Naive thymus-derived CD8-positive, alpha-beta T cell (primary cell): ENCODE results near the gene MLNR. TPM values are rescaled to one million over a fixed set of nuclear protein-coding genes. Genes with fewer than 3 reads are reported as not detected.
A peak's percentile ranks its signal among the peaks of the same experiment; 100 is the strongest.

ENCODE experiments used
- ATAC-seq, 2 donors: fragments of 150-1000 bp; cut with Tn5 transposase in 1 of 2; sonication (Bioruptor Pico), chemical (Tn5 transposase) in 1 of 2; 1 replicate in 1 of 2; 2 replicates in 1 of 2; pipeline ENCODE4 v1.10.0; 2021; ENCODE audit warnings: mild to moderate bottlenecking in 2 of 2, moderate library complexity in 2 of 2
- POLR2A ChIA-PET: fragments of 350-600 bp; sonication (Branson Sonifier 250); formaldehyde crosslinking; loops from one replicate; lab custom pipeline; 2021; ENCODE audit warnings: antibody characterized with exemption; lab: Charles Lee
- DNase-seq, 10 donors: peaks; one replicate each; pipeline versions ENCODE4 v3.0.0 to v3.0.0-alpha.2; 2020 to 2022
- H3K27ac Mint-ChIP-seq, 10 donors: one replicate each; pipeline ENCODE4 v1.8.0; 2020 to 2022; ENCODE audit warnings: mild to moderate bottlenecking in 10 of 10, mixed read lengths in 10 of 10, moderate library complexity in 4 of 10, inconsistent platforms in 1 of 10
- H3K27me3 Mint-ChIP-seq, 5 donors: one replicate each; pipeline ENCODE4 v1.8.0; 2021 to 2022; ENCODE audit warnings: mixed read lengths in 5 of 5
- H3K36me3 Mint-ChIP-seq, 3 donors: one replicate each; pipeline ENCODE4 v1.8.0; 2020 to 2022; ENCODE audit warnings: mixed read lengths in 3 of 3, mild to moderate bottlenecking in 2 of 3, inconsistent platforms in 1 of 3
- H3K4me1 Mint-ChIP-seq, 4 donors: one replicate each; pipeline ENCODE4 v1.8.0; 2021 to 2022; ENCODE audit warnings: mixed read lengths in 4 of 4
- H3K4me3 Mint-ChIP-seq, 10 donors: one replicate each; pipeline ENCODE4 v1.8.0; 2020 to 2022; ENCODE audit warnings: mild to moderate bottlenecking in 10 of 10, mixed read lengths in 10 of 10, moderate library complexity in 6 of 10, inconsistent platforms in 1 of 10
- H3K9me3 Mint-ChIP-seq, 9 donors: one replicate each; pipeline ENCODE4 v1.8.0; 2020 to 2022; ENCODE audit warnings: mixed read lengths in 9 of 9, mild to moderate bottlenecking in 3 of 9, inconsistent platforms in 1 of 9, moderate library complexity in 1 of 9
- polyA plus RNA-seq, 3 donors: library from polyadenylated mRNA; unstranded; fragments of 300-500 nt; fragmentation: Illumina TruSeq; gene quantifications; one replicate each; pipeline ENCODE4 v1.2.3, GENCODE V29; 2021
- total RNA-seq, 8 experiments: library from RNA in 2 of 8; stranded (reverse) in 2 of 8; gene quantifications; one replicate each; pipeline ENCODE4 v1.2.3 and lab custom pipeline; 2021 to 2026

Gene MLNR
- total and polyA plus RNA-seq, 5 experiments from 2014 or later = not detected

- H3K4me1 Mint-ChIP-seq = no peaks in the 10 kb centered on the region
- H3K9me3 Mint-ChIP-seq = no peaks in the 10 kb centered on the region
- peaks cover 0 to 1% (median 0%) of the 10 kb centered on the region in 5 donors for H3K27me3 Mint-ChIP-seq
- H3K36me3 Mint-ChIP-seq = no peaks in the 10 kb centered on the region
- no peak overlapping the region for H3K27ac Mint-ChIP-seq
- DNase-seq = no peak
- H3K4me3 Mint-ChIP-seq = no peak overlapping the region
- no peak for ATAC-seq
- POLR2A ChIA-PET = no interaction called here
Observed at GRCh38 chr13:49235856-49236431, 15.8 kb downstream of the MLNR start.

GRCh38 chr13:49238621-49239020 is 18.5 kb downstream of the MLNR start:
- Mint-ChIP-seq H3K9me3 (no peaks in the 10 kb centered on the region), H3K4me3 (no peak overlapping the region), H3K27me3 (peaks cover 0 to 1% (median 0%) of the 10 kb centered on the region in 5 donors), H3K4me1 (no peaks in the 10 kb centered on the region), H3K36me3 (peaks cover 0 to 2% (median 0%) of the 10 kb centered on the region in 3 donors), H3K27ac (no peak overlapping the region)
- ATAC-seq = no peak
- POLR2A ChIA-PET = interaction anchor here (0.7 kb wide), 1 partner anchor 19 kb away, joined by 4 read pairs; no protein-coding TSS in a partner anchor
- DNase-seq = no peak

- H3K4me1 Mint-ChIP-seq = no peaks in the 10 kb centered on the region
- no peak overlapping the region for H3K27ac Mint-ChIP-seq
- peaks cover 0 to 2% (median 0%) of the 10 kb centered on the region in 3 donors for H3K36me3 Mint-ChIP-seq
- no peaks in the 10 kb centered on the region for H3K9me3 Mint-ChIP-seq
- POLR2A ChIA-PET = no interaction called here
- no peak overlapping the region for H3K4me3 Mint-ChIP-seq
- peak; percentile 73 to 74 for ATAC-seq
- peak in 5 of 10 donors; percentile 14 to 37 (median 30) for DNase-seq
- H3K27me3 Mint-ChIP-seq = peaks cover 0 to 1% (median 0%) of the 10 kb centered on the region in 5 donors
Observed at GRCh38 chr13:49240017-49240416, 19.9 kb downstream of the MLNR start.

- no peak for DNase-seq
- POLR2A ChIA-PET = no interaction called here
- Mint-ChIP-seq H3K9me3 (no peaks in the 10 kb centered on the region), H3K27ac (no peak overlapping the region), H3K27me3 (peaks cover 0 to 1% (median 0%) of the 10 kb centered on the region in 5 donors), H3K4me3 (no peak overlapping the region), H3K36me3 (peaks cover 0 to 2% (median 0%) of the 10 kb centered on the region in 3 donors), H3K4me1 (peaks cover 0 to 1% (median 0%) of the 10 kb centered on the region in 4 donors)
- no peak for ATAC-seq
Observed at GRCh38 chr13:49241296-49241695, 21.2 kb downstream of the MLNR start.

GRCh38 chr13:49245101-49245500 is 25.0 kb downstream of the MLNR start:
- POLR2A ChIA-PET = no interaction called here
- Mint-ChIP-seq H3K36me3 (peaks cover 0 to 2% (median 2%) of the 10 kb centered on the region in 3 donors), H3K27ac (no peak overlapping the region)

GRCh38 chr13:49246850-49247642 is 26.9 kb downstream of the MLNR start:
- H3K4me3 Mint-ChIP-seq = peak overlapping the region; percentile 96 to 99 (median 98)
- POLR2A ChIA-PET = interaction anchor here (0.6 to 2.7 kb wide), 7 partner anchors 12 to 444 kb away, joined by 3 to 16 read pairs (median 3); partner anchors contain the start of gene EBPL
- peaks cover 17 to 49% (median 37%) of the 10 kb centered on the region in 4 donors for H3K4me1 Mint-ChIP-seq
- no peaks in the 10 kb centered on the region for H3K9me3 Mint-ChIP-seq
- peak overlapping the region; percentile 95 to 99 (median 97) for H3K27ac Mint-ChIP-seq
- no peak for DNase-seq
- peaks cover 0 to 11% (median 2%) of the 10 kb centered on the region in 3 donors for H3K36me3 Mint-ChIP-seq
- no peaks in the 10 kb centered on the region for H3K27me3 Mint-ChIP-seq
- peak in 1 of 2 donors; percentile 20 for ATAC-seq

More at GRCh38 chr13:49245101-49245500, 25.0 kb downstream of the MLNR start:
- Mint-ChIP-seq H3K4me1 (peaks cover 13 to 32% (median 27%) of the 10 kb centered on the region in 4 donors), H3K27me3 (no peaks in the 10 kb centered on the region), H3K9me3 (no peaks in the 10 kb centered on the region), H3K4me3 (no peak overlapping the region)
- no peak for DNase-seq
- ATAC-seq = no peak

GRCh38 chr13:49247643-49248621 is 27.8 kb downstream of the MLNR start, which contains the start of gene CDADC1:
CDADC1 (plus strand) TSS chr13:49247925; CDS start chr13:49248038, 113 bp downstream.
- Mint-ChIP-seq H3K4me3 (peak within 1 kb of the TSS; percentile 96 to 99 (median 98)), H3K27me3 (no peaks in the 10 kb centered on the region), H3K27ac (peak within 1 kb of the TSS; percentile 95 to 99 (median 97)), H3K4me1 (peaks cover 19 to 56% (median 40%) of the 10 kb centered on the region in 4 donors), H3K36me3 (peaks cover 0 to 13% (median 0%) of the 10 kb centered on the region in 3 donors), H3K9me3 (no peaks in the 10 kb centered on the region)
- POLR2A ChIA-PET = interaction anchor here (0.6 to 2.7 kb wide), 10 partner anchors 9 to 443 kb away, joined by 3 to 16 read pairs (median 3); partner anchors contain the start of genes CAB39L, EBPL and SETDB2
- peak; percentile 74 to 79 for ATAC-seq
- DNase-seq = peak; percentile 70 to 89 (median 75)

GRCh38 chr13:49248622-49249002 is 28.5 kb downstream of the MLNR start:
- POLR2A ChIA-PET = interaction anchor here (0.7 to 2.7 kb wide), 6 partner anchors 8 to 442 kb away, joined by 3 to 16 read pairs (median 4); partner anchors contain the start of genes CAB39L, EBPL and SETDB2

GRCh38 chr13:49251326-49251725 is 31.2 kb downstream of the MLNR start:
- Mint-ChIP-seq H3K36me3 (peaks cover 5 to 35% (median 11%) of the 10 kb centered on the region in 3 donors), H3K27ac (peak overlapping the region in 4 of 10 donors; percentile 7 to 68 (median 52)), H3K9me3 (no peaks in the 10 kb centered on the region), H3K4me1 (peaks cover 21 to 76% (median 60%) of the 10 kb centered on the region in 4 donors), H3K4me3 (peak overlapping the region in 1 of 10 donors; percentile 24), H3K27me3 (no peaks in the 10 kb centered on the region)
- DNase-seq = no peak
- no peak for ATAC-seq
- POLR2A ChIA-PET = no interaction called here

More at GRCh38 chr13:49248622-49249002, 28.5 kb downstream of the MLNR start:
- DNase-seq (peak in 1 of 10 donors; percentile 30), ATAC-seq (peak in 1 of 2 donors; percentile 40)
- Mint-ChIP-seq H3K4me1 (peaks cover 21 to 61% (median 46%) of the 10 kb centered on the region in 4 donors), H3K4me3 (peak overlapping the region; percentile 96 to 99 (median 98)), H3K9me3 (no peaks in the 10 kb centered on the region), H3K36me3 (peaks cover 0 to 13% (median 0%) of the 10 kb centered on the region in 3 donors), H3K27me3 (no peaks in the 10 kb centered on the region), H3K27ac (peak overlapping the region; percentile 95 to 99 (median 97))

GRCh38 chr13:49253310-49253709 is 33.2 kb downstream of the MLNR start:
- Mint-ChIP-seq H3K4me1 (peaks cover 13 to 73% (median 59%) of the 10 kb centered on the region in 4 donors), H3K36me3 (peaks cover 5 to 40% (median 15%) of the 10 kb centered on the region in 3 donors), H3K27me3 (no peaks in the 10 kb centered on the region), H3K9me3 (no peaks in the 10 kb centered on the region), H3K4me3 (peak overlapping the region in 1 of 10 donors; percentile 30), H3K27ac (peak overlapping the region in 7 of 10 donors; percentile 2 to 70 (median 44))
- DNase-seq = no peak
- POLR2A ChIA-PET = no interaction called here
- no peak for ATAC-seq

- no peaks in the 10 kb centered on the region for H3K9me3 Mint-ChIP-seq
- POLR2A ChIA-PET = no interaction called here
- no peak for DNase-seq
- H3K4me3 Mint-ChIP-seq = no peak overlapping the region
- H3K27ac Mint-ChIP-seq = peak overlapping the region in 7 of 10 donors; percentile 25 to 67 (median 35)
- no peaks in the 10 kb centered on the region for H3K27me3 Mint-ChIP-seq
- no peak for ATAC-seq
- H3K36me3 Mint-ChIP-seq = peaks cover 5 to 40% (median 15%) of the 10 kb centered on the region in 3 donors
- peaks cover 10 to 71% (median 56%) of the 10 kb centered on the region in 4 donors for H3K4me1 Mint-ChIP-seq
Observed at GRCh38 chr13:49254007-49254406, 33.9 kb downstream of the MLNR start.
